OCI-LY3 (cell line): Measurements from ENCODE around the gene SOX12.
"Not testable (repeated sequence)": the region's sequence is repeated elsewhere in the genome, so short reads cannot be mapped to it uniquely, and the experiment has no call there.

ENCODE experiments used
- H2AFZ ChIP-seq: fragments of 200-600, 300-600 bp; shearing (Covaris generic); 2 replicates; pipeline ENCODE4 v1.6.0; 2014; ENCODE audit warnings: antibody characterized with exemption, low read depth, low read length
- H3K27ac ChIP-seq: fragments of 200-600, 300-600 bp; sonication (generic); 2 replicates; pipeline ENCODE4 v1.5.1; 2014; ENCODE audit warnings: mild to moderate bottlenecking, low read length, moderate library complexity, mixed read lengths
- H3K27me3 ChIP-seq: fragments of 200-600, 300-600 bp; sonication (generic); 2 replicates; pipeline ENCODE4 v1.6.1; 2014; ENCODE audit warnings: low read depth, low read length, mixed read lengths
- H3K36me3 ChIP-seq: fragments of 200-600, 300-600 bp; sonication (generic); replicated peaks from 2 replicates; pipeline ENCODE3; 2014; ENCODE audit warnings: low read depth, low read length, mixed read lengths
- H3K4me1 ChIP-seq: fragments of 300-600, 200-600 bp; sonication (generic); 2 replicates; pipeline ENCODE4 v1.6.1; 2014; ENCODE audit warnings: low read length, mixed read lengths
- H3K4me2 ChIP-seq: fragments of 200-600, 300-600 bp; sonication (generic); 2 replicates; pipeline ENCODE4 v1.6.1; 2014; ENCODE audit warnings: low read length, mixed read lengths
- H3K4me3 ChIP-seq: fragments of 300-600, 200-600 bp; sonication (generic); 2 replicates; pipeline ENCODE4 v1.5.1; 2014; ENCODE audit warnings: antibody characterized with exemption, mild to moderate bottlenecking, low read length, moderate library complexity
- H3K79me2 ChIP-seq: fragments of 300-600, 200-600 bp; shearing (Covaris generic); 2 replicates; pipeline ENCODE4 v1.6.1; 2014; ENCODE audit warnings: mild to moderate bottlenecking, low read length, mixed read lengths
- H3K9ac ChIP-seq: fragments of 300-600, 200-600 bp; shearing (Covaris generic); 2 replicates; pipeline ENCODE4 v1.6.0; 2014; ENCODE audit warnings: mild to moderate bottlenecking, low read length, moderate library complexity
- H3K9me3 ChIP-seq: fragments of 200-600, 300-600 bp; shearing (Covaris generic); 2 replicates; pipeline ENCODE4 v1.6.1; 2014; ENCODE audit warnings: low read length, mixed read lengths; ENCODE audit not compliant: insufficient read depth
- H4K20me1 ChIP-seq: fragments of 200-600, 300-600 bp; sonication (generic); 2 replicates; pipeline ENCODE4 v1.6.1; 2016; ENCODE audit warnings: low read length, mixed read lengths; ENCODE audit not compliant: insufficient read depth
- EZH2phosphoT487 ChIP-seq: fragments of 200-600 bp; shearing (Covaris generic); IDR thresholded peaks from 2 replicates; pipeline ENCODE4 v1.6.1; 2018; ENCODE audit warnings: antibody characterized with exemption, mixed run types, low read depth
- TF ChIP-seq, protein P1 (sequence below): fragments of 200-600, 300-600 bp; sonication (generic); IDR thresholded peaks from 2 replicates; pipeline ENCODE4 v1.5.1; 2014; ENCODE audit warnings: antibody characterized with exemption, low read length, low read depth

SOX12 gene

GRCh38 chr20:329851-330232 lies 4.5 kb downstream of the SOX12 start:
- Histone ChIP-seq H3K79me2 (peaks cover 30% of the 10 kb centered on the region), H3K27me3 (no peaks in the 10 kb centered on the region), H3K9me3 (no peaks in the 10 kb centered on the region), H3K36me3 (peaks cover 8% of the 10 kb centered on the region), H3K9ac (no peak overlapping the region), H3K4me3 (no peak overlapping the region), H3K27ac (no peak overlapping the region), H3K4me1 (peaks cover 22% of the 10 kb centered on the region), H4K20me1 (peaks cover 35% of the 10 kb centered on the region), H2AFZ (no peak overlapping the region), H3K4me2 (peak overlapping the region; percentile 26; the same call in 1 of the 2 replicates)
- TF ChIP-seq, protein P1, sequence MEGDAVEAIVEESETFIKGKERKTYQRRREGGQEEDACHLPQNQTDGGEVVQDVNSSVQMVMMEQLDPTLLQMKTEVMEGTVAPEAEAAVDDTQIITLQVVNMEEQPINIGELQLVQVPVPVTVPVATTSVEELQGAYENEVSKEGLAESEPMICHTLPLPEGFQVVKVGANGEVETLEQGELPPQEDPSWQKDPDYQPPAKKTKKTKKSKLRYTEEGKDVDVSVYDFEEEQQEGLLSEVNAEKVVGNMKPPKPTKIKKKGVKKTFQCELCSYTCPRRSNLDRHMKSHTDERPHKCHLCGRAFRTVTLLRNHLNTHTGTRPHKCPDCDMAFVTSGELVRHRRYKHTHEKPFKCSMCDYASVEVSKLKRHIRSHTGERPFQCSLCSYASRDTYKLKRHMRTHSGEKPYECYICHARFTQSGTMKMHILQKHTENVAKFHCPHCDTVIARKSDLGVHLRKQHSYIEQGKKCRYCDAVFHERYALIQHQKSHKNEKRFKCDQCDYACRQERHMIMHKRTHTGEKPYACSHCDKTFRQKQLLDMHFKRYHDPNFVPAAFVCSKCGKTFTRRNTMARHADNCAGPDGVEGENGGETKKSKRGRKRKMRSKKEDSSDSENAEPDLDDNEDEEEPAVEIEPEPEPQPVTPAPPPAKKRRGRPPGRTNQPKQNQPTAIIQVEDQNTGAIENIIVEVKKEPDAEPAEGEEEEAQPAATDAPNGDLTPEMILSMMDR = no peak
- no peak for TF ChIP-seq EZH2phosphoT487

GRCh38 chr20:330233-331149 lies 5.1 kb downstream of the SOX12 start:
- Histone ChIP-seq H3K4me1 (peaks cover 22% of the 10 kb centered on the region), H3K9me3 (no peaks in the 10 kb centered on the region), H4K20me1 (peaks cover 35% of the 10 kb centered on the region), H3K36me3 (peaks cover 8% of the 10 kb centered on the region), H2AFZ (no peak overlapping the region), H3K27me3 (no peaks in the 10 kb centered on the region), H3K4me3 (no peak overlapping the region), H3K4me2 (peak overlapping the region; percentile 26; the same call in 1 of the 2 replicates), H3K9ac (no peak overlapping the region), H3K79me2 (peaks cover 30% of the 10 kb centered on the region), H3K27ac (no peak overlapping the region)
- TF ChIP-seq, protein P1 = peak; percentile 94
- no peak for TF ChIP-seq EZH2phosphoT487

GRCh38 chr20:334578-334977 lies 9.2 kb downstream of the SOX12 start:
- no peak for TF ChIP-seq EZH2phosphoT487
- TF ChIP-seq, protein P1 = no peak
- no peaks in the 10 kb centered on the region for H3K9me3 ChIP-seq

GRCh38 chr20:336040-336439 lies 10.7 kb downstream of the SOX12 start:
- H3K27ac ChIP-seq, H3K4me2 ChIP-seq, H3K9me3 ChIP-seq, H3K79me2 ChIP-seq, H3K36me3 ChIP-seq, H3K27me3 ChIP-seq, H2AFZ ChIP-seq, H3K4me3 ChIP-seq, H4K20me1 ChIP-seq, H3K9ac ChIP-seq: not testable (repeated sequence)
- peaks cover 18% of the 10 kb centered on the region for H3K4me1 ChIP-seq

More at GRCh38 chr20:334578-334977, 9.2 kb downstream of the SOX12 start:
- H3K79me2 ChIP-seq = no peaks in the 10 kb centered on the region
- no peak overlapping the region for H3K27ac ChIP-seq
- H4K20me1 ChIP-seq = peaks cover 13% of the 10 kb centered on the region
- peaks cover 27% of the 10 kb centered on the region for H3K4me1 ChIP-seq
- H2AFZ ChIP-seq = no peak overlapping the region
- no peaks in the 10 kb centered on the region for H3K27me3 ChIP-seq
- H3K4me3 ChIP-seq = no peak overlapping the region
- H3K4me2 ChIP-seq = no peak overlapping the region
- H3K9ac ChIP-seq = no peak overlapping the region
- peaks cover 2% of the 10 kb centered on the region for H3K36me3 ChIP-seq
